Pericardium fibroblast (primary cell): ENCODE results near the gene XG. TPM values are rescaled to one million over a fixed set of nuclear protein-coding genes. Genes with fewer than 3 reads are reported as not detected.

Source experiments
- total RNA-seq: library from RNA; depleted of rRNA; stranded (reverse); fragments of >200 nt; gene quantifications from 2 replicates; pipeline ENCODE4 v1.2.3, GENCODE V29; 2015

The XG gene
- under 0.01 and 3.0 TPM in 2 replicates for total RNA-seq

GRCh38 chrX:2751874-2752300, at the start of gene XG:
XG (plus strand) TSS chrX:2752040; CDS start chrX:2752275, 235 bp downstream.

GRCh38 chrX:2828344-2828958, 76.6 kb downstream of the XG start, which contains the start of gene GYG2:
GYG2 (plus strand) TSS chrX:2828930; CDS start chrX:2830189, 1,259 bp downstream.

Other genes starting within 250 kb of the XG start
- gene CD99, start 60.7 kb upstream of the XG start, total RNA-seq, result 350 and 661 TPM in 2 replicates
- gene GYG2, start 76.9 kb downstream of the XG start, total RNA-seq, result 7.5 and 7.7 TPM in 2 replicates
- gene ARSD, start 177.3 kb downstream of the XG start, total RNA-seq, result 7.6 and 8.3 TPM in 2 replicates